ENCODE data around the gene RRP1B.

RRP1B gene

GRCh38 chr21:43658088-43658741, 1.1 kb upstream of the RRP1B start:
- no peak overlapping the region for H3K27ac ChIP-seq
- no peaks in the 10 kb centered on the region for H3K27me3 ChIP-seq
- intact Hi-C loops (cut with DNase I; ENCODE audit: low total_unique reads) = loop anchor here (2.0 kb wide), 1 partner anchor 71 kb away; no protein-coding TSS in a partner anchor
- no peak for TF ChIP-seq CTCF (IDR thresholded peaks at IDR 0.05)
- peaks cover 0 to 24% (median 12%) of the 10 kb centered on the region in 4 donors for H3K4me1 ChIP-seq
- H3K9me3 ChIP-seq = no peaks in the 10 kb centered on the region
- peaks cover 0 to 12% (median 1%) of the 10 kb centered on the region in 3 donors for H3K36me3 ChIP-seq
- no peak for DNase-seq
- H3K4me3 ChIP-seq = no peak overlapping the region

DNA sequence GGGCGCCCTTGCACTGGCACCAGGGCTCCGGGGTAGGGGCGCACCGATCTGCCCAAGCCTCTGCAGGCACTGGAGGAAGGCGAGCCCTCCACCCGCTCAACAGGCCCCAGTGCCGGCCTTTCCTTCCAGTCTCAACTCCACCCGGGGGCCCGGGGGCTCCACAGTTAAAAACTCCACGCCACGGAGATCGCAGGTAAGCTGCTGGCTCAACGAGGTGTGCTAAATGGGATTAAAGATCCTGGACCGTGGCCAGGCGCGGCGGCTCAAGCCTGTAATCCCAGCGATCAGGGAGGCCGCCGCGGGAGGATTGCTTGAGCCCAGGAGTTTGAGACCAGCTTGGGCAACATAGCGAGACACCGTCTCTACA, 608 bp upstream of the RRP1B start:
- Histone ChIP-seq H3K4me1 (peaks cover 0 to 24% (median 12%) of the 10 kb centered on the region in 4 donors), H3K4me3 (peak overlapping the region; percentile 77 to 91), H3K36me3 (peaks cover 0 to 17% (median 6%) of the 10 kb centered on the region in 3 donors), H3K27ac (peak overlapping the region; percentile 76 to 84), H3K27me3 (no peaks in the 10 kb centered on the region), H3K9me3 (no peaks in the 10 kb centered on the region)
- intact Hi-C loops (cut with DNase I; ENCODE audit: low total_unique reads) = loop anchor here (2.0 kb wide), 1 partner anchor 70 kb away; no protein-coding TSS in a partner anchor
- DNase-seq = no peak
- TF ChIP-seq CTCF (IDR thresholded peaks at IDR 0.05) = no peak

- H3K4me3 ChIP-seq = no peak overlapping the region
- H3K36me3 ChIP-seq = peaks cover 0 to 42% (median 22%) of the 10 kb centered on the region in 3 donors
- no peak for DNase-seq
- intact Hi-C loops (cut with DNase I; ENCODE audit: low total_unique reads) = no loop called here
- H3K4me1 ChIP-seq = peaks cover 0 to 24% (median 12%) of the 10 kb centered on the region in 4 donors
- H3K27ac ChIP-seq = no peak overlapping the region
- no peaks in the 10 kb centered on the region for H3K27me3 ChIP-seq
- H3K9me3 ChIP-seq = no peaks in the 10 kb centered on the region
- no peak for TF ChIP-seq CTCF (IDR thresholded peaks at IDR 0.05)
Measured at GRCh38 chr21:43662286-43662685, 2.9 kb downstream of the RRP1B start.

GRCh38 chr21:43663033-43663432, 3.7 kb downstream of the RRP1B start:
- TF ChIP-seq CTCF (IDR thresholded peaks at IDR 0.05) = no peak
- Histone ChIP-seq H3K36me3 (peaks cover 0 to 42% (median 22%) of the 10 kb centered on the region in 3 donors), H3K4me1 (peaks cover 0 to 24% (median 12%) of the 10 kb centered on the region in 4 donors), H3K4me3 (no peak overlapping the region), H3K27ac (no peak overlapping the region), H3K9me3 (no peaks in the 10 kb centered on the region), H3K27me3 (no peaks in the 10 kb centered on the region)
- intact Hi-C loops (cut with DNase I; ENCODE audit: low total_unique reads) = no loop called here
- no peak for DNase-seq

- H3K36me3 ChIP-seq = peaks cover 0 to 42% (median 22%) of the 10 kb centered on the region in 3 donors
- H3K4me1 ChIP-seq = peaks cover 0 to 17% (median 8%) of the 10 kb centered on the region in 4 donors
- H3K27ac ChIP-seq = no peak overlapping the region
- no peak for TF ChIP-seq CTCF (IDR thresholded peaks at IDR 0.05)
- no peaks in the 10 kb centered on the region for H3K9me3 ChIP-seq
- intact Hi-C loops (cut with DNase I; ENCODE audit: low total_unique reads) = no loop called here
- no peak overlapping the region for H3K4me3 ChIP-seq
- DNase-seq = no peak
- H3K27me3 ChIP-seq = no peaks in the 10 kb centered on the region
Measured at GRCh38 chr21:43664358-43664757, 5.0 kb downstream of the RRP1B start.
